Neural progenitor cell (in vitro differentiated cells): ENCODE data around the gene AP1B1. TPM values are rescaled to one million over a fixed set of nuclear protein-coding genes. Genes with fewer than 3 reads are reported as not detected.

ENCODE experiments used
- DNase-seq: peaks from one replicate; pipeline ENCODE4 v3.0.0-alpha.2; 2016; ENCODE audit warnings: low spot score
- H2AFZ ChIP-seq: fragments of 200-600 bp; sonication (generic); replicated peaks from 2 replicates; pipeline ENCODE4 v1.6.1; 2016; ENCODE audit warnings: antibody characterized with exemption
- H3F3A ChIP-seq: fragments of 200-600 bp; sonication (generic); 2 replicates; pipeline ENCODE4 v1.6.1; 2016; ENCODE audit warnings: antibody characterized with exemption, low read depth
- H3K27ac ChIP-seq: fragments of 200-600 bp; sonication (generic); 2 replicates; pipeline ENCODE4 v1.5.1; 2016; ENCODE audit warnings: mild to moderate bottlenecking
- H3K27me3 ChIP-seq: fragments of 200-600 bp; sonication (generic); 2 replicates; pipeline ENCODE4 v1.6.1; 2016; ENCODE audit warnings: mild to moderate bottlenecking, moderate library complexity
- H3K36me3 ChIP-seq: fragments of 200-600 bp; sonication (generic); 2 replicates; pipeline ENCODE4 v1.5.1; 2016
- H3K4me1 ChIP-seq: fragments of 200-600 bp; sonication (generic); 2 replicates; pipeline ENCODE4 v1.6.1; 2016; ENCODE audit warnings: mixed run types
- H3K4me2 ChIP-seq: fragments of 200-600 bp; sonication (generic); 2 replicates; pipeline ENCODE4 v1.6.1; 2016
- H3K4me3 ChIP-seq: fragments of 200-600 bp; sonication (generic); 2 replicates; pipeline ENCODE4 v1.5.1; 2016
- H3K79me2 ChIP-seq: fragments of 200-600 bp; sonication (generic); 2 replicates; pipeline ENCODE4 v1.6.1; 2016; ENCODE audit warnings: low read depth
- H3K9ac ChIP-seq: fragments of 200-600 bp; sonication (generic); 2 replicates; pipeline ENCODE4 v1.6.1; 2016
- H3K9me3 ChIP-seq: fragments of 200-600 bp; sonication (generic); 2 replicates; pipeline ENCODE4 v1.5.1; 2016; ENCODE audit warnings: low read depth
- H4K20me1 ChIP-seq: fragments of 200-600 bp; sonication (generic); 2 replicates; pipeline ENCODE4 v1.6.1; 2016; ENCODE audit warnings: low read depth
- H3K27ac Mint-ChIP-seq: 3 replicates; pipeline ENCODE4 v1.8.0; 2021; ENCODE audit warnings: mixed read lengths
- H3K27me3 Mint-ChIP-seq: 2 replicates; pipeline ENCODE4 v1.8.0; 2022; ENCODE audit warnings: low read depth, mild to moderate bottlenecking, inconsistent platforms, moderate library complexity, mixed read lengths; ENCODE audit not compliant: insufficient read depth
- H3K36me3 Mint-ChIP-seq: 3 replicates; pipeline ENCODE4 v1.8.0; 2021; ENCODE audit warnings: mixed read lengths
- H3K4me1 Mint-ChIP-seq: 3 replicates; pipeline ENCODE4 v1.8.0; 2021; ENCODE audit warnings: mixed read lengths
- H3K4me3 Mint-ChIP-seq: 3 replicates; pipeline ENCODE4 v1.8.0; 2021; ENCODE audit warnings: mild to moderate bottlenecking, moderate library complexity, mixed read lengths
- H3K9me3 Mint-ChIP-seq: 3 replicates; pipeline ENCODE4 v1.8.0; 2020; ENCODE audit warnings: mixed read lengths
- EZH2 ChIP-seq: fragments of 200-600 bp; sonication (generic); IDR thresholded peaks from 2 replicates; pipeline ENCODE4 v1.6.1; 2017; ENCODE audit warnings: antibody characterized with exemption, mild to moderate bottlenecking, moderate library complexity
- EZH2phosphoT487 ChIP-seq: fragments of 200-600 bp; sonication (generic); IDR thresholded peaks from 2 replicates; pipeline ENCODE4 v1.6.1; 2017; ENCODE audit warnings: antibody characterized with exemption
- total RNA-seq: library from RNA; depleted of rRNA; stranded (reverse); fragments of >200 nt; gene quantifications from 2 replicates; pipeline ENCODE4 v1.2.3, GENCODE V29; 2015; ENCODE audit warnings: low replicate concordance
- TF ChIP-seq, protein P1 (sequence below): fragments of 200-600 bp; sonication (generic); IDR thresholded peaks from 2 replicates; pipeline ENCODE4 v1.5.1; 2017; ENCODE audit warnings: antibody characterized with exemption, mild to moderate bottlenecking

The AP1B1 gene
- total RNA-seq, 1 donor from 2014 or later = 34.7 TPM

DNA sequence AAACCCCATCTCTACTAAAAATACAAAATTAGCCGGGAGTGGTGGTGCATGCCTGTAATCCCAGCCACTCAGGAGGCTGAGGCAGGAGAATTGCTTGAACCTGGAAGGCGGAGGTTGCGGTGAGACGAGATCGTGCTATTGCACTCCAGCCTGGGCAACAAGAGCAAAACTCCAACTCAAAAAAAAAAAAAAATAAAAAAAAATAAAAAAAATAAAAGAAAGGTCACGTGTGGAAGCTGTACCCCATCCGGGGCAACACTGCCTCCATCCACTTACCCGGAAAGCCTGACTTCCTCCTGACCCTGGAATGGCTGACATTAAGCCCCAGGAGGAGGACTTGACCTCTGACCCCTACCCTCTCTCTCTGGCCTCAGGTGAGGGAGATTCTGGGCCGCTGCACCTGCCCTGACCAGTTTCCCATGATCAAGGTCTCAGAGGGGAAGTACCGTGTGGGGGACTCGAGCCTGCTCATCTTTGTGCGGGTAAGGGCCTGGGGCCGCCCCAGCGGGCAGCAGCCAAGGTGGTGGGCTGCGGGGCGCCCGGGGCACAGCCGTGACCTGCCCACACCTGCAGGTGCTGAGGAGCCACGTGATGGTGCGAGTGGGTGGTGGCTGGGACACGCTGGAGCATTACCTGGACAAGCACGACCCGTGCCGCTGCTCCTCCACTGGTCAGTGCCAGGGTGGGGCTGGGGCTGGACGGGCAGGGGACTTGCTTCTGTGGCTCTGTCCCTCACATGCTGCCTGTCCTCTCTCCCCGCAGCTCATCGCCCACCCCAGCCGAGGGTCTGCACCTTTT, 78.1 kb downstream of the AP1B1 start:
- peak overlapping the region; percentile 6 for H3K4me2 ChIP-seq
- H3K4me1 Mint-ChIP-seq = peaks cover 49% of the 10 kb centered on the region
- no peaks in the 10 kb centered on the region for H3K36me3 ChIP-seq
- no peak for DNase-seq
- H3K27me3 ChIP-seq = peaks cover 47% of the 10 kb centered on the region
- peaks cover 31% of the 10 kb centered on the region for H4K20me1 ChIP-seq
- H3K27me3 Mint-ChIP-seq = peaks cover 25% of the 10 kb centered on the region
- no peak overlapping the region for H3K4me3 ChIP-seq
- peaks cover 24% of the 10 kb centered on the region for H3K4me1 ChIP-seq
- H3K27ac ChIP-seq = no peak overlapping the region
- H3F3A ChIP-seq = peaks cover 25% of the 10 kb centered on the region
- no peak overlapping the region for H3K9ac ChIP-seq
- H3K9me3 Mint-ChIP-seq = peaks cover 3% of the 10 kb centered on the region
- TF ChIP-seq EZH2phosphoT487 (no peak), EZH2 (no peak)
- TF ChIP-seq, protein P1, sequence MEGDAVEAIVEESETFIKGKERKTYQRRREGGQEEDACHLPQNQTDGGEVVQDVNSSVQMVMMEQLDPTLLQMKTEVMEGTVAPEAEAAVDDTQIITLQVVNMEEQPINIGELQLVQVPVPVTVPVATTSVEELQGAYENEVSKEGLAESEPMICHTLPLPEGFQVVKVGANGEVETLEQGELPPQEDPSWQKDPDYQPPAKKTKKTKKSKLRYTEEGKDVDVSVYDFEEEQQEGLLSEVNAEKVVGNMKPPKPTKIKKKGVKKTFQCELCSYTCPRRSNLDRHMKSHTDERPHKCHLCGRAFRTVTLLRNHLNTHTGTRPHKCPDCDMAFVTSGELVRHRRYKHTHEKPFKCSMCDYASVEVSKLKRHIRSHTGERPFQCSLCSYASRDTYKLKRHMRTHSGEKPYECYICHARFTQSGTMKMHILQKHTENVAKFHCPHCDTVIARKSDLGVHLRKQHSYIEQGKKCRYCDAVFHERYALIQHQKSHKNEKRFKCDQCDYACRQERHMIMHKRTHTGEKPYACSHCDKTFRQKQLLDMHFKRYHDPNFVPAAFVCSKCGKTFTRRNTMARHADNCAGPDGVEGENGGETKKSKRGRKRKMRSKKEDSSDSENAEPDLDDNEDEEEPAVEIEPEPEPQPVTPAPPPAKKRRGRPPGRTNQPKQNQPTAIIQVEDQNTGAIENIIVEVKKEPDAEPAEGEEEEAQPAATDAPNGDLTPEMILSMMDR = no peak
- peak overlapping the region; percentile 43 for H3K4me3 Mint-ChIP-seq
- H3K36me3 Mint-ChIP-seq = no peaks in the 10 kb centered on the region
- H3K79me2 ChIP-seq = no peaks in the 10 kb centered on the region
- H3K9me3 ChIP-seq = no peaks in the 10 kb centered on the region
- H3K27ac Mint-ChIP-seq = no peak overlapping the region
- no peak overlapping the region for H2AFZ ChIP-seq

DNA sequence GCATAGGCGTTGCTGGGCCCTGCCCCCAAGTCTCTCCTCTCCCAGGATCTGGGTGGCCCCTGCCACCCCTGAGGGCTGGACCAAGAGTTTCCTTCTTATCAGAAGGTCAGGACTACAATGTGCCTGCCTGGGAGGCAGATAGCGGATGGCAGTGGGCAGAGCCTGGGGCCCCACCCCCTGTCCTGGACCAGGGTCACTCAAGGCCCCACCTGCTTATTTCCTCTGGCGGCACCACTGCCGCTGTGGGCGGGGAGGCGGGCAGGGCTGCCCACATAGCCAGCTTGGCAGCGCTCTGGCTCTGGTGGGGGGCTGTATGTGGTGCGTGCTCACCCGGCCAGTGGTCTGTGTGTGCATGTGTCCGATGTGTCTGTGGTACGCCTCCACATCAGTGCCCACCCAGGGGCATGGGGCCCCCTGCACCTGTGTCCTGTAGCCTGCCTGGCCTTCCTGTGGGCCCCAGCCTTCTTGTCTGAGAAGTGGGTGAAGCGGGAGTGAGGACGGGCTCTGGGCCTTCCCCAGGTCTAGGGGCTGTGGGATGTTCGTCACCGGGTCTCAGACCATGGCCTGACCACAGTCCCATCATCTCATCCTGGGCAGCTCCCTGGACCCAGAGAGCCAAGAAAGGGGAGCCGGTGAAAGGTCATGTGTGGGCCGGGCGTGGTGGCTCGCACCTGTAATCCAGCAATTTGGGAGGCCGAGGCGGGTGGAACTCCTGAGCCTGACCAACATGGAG, 78.9 kb downstream of the AP1B1 start:
- Histone ChIP-seq H3K36me3 (no peaks in the 10 kb centered on the region), H3K9ac (no peak overlapping the region), H3K9me3 (no peaks in the 10 kb centered on the region), H3K4me2 (no peak overlapping the region), H3K79me2 (no peaks in the 10 kb centered on the region), H3F3A (peaks cover 25% of the 10 kb centered on the region), H3K4me3 (no peak overlapping the region), H2AFZ (no peak overlapping the region), H3K27ac (no peak overlapping the region), H3K27me3 (peaks cover 39% of the 10 kb centered on the region), H3K4me1 (peaks cover 19% of the 10 kb centered on the region), H4K20me1 (peaks cover 27% of the 10 kb centered on the region)
- no peaks in the 10 kb centered on the region for H3K36me3 Mint-ChIP-seq
- H3K27ac Mint-ChIP-seq = no peak overlapping the region
- no peak for DNase-seq
- no peak for TF ChIP-seq EZH2
- TF ChIP-seq, protein P1 = no peak
- TF ChIP-seq EZH2phosphoT487 = no peak
- peaks cover 25% of the 10 kb centered on the region for H3K27me3 Mint-ChIP-seq
- peaks cover 3% of the 10 kb centered on the region for H3K9me3 Mint-ChIP-seq
- peaks cover 51% of the 10 kb centered on the region for H3K4me1 Mint-ChIP-seq
- peak overlapping the region; percentile 43 for H3K4me3 Mint-ChIP-seq

DNA sequence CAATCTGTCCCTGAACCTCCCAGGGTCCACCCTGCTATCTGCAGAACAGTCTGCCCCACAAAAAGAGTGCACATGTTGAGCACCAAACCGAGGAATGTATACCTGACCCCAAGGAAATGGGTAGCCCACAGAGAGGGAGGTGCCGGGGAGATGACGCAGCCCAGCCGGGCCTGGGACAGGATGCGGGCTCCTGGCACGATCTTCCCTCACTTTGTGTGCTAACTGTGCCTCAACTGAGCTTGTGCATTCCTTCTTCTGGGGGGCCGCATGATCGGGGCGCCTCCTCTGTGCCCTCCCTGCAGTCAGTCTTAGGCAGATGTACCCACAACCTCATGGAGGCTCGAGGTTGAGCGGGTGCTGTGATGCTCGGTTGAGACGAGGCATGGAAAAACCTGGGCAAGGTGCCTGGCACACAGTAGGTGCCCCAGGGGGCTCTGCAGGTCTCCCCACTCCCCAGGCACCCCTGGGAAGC, 79.5 kb downstream of the AP1B1 start:
- Mint-ChIP-seq H3K27me3 (peaks cover 19% of the 10 kb centered on the region), H3K4me3 (peak overlapping the region; percentile 52), H3K27ac (no peak overlapping the region), H3K4me1 (peaks cover 48% of the 10 kb centered on the region), H3K36me3 (no peaks in the 10 kb centered on the region), H3K9me3 (no peaks in the 10 kb centered on the region)
- Histone ChIP-seq H2AFZ (no peak overlapping the region), H4K20me1 (peaks cover 20% of the 10 kb centered on the region), H3K27me3 (peaks cover 32% of the 10 kb centered on the region), H3F3A (peaks cover 18% of the 10 kb centered on the region), H3K36me3 (no peaks in the 10 kb centered on the region), H3K79me2 (no peaks in the 10 kb centered on the region), H3K4me2 (no peak overlapping the region), H3K4me3 (no peak overlapping the region), H3K9me3 (no peaks in the 10 kb centered on the region), H3K4me1 (peaks cover 13% of the 10 kb centered on the region), H3K9ac (no peak overlapping the region), H3K27ac (no peak overlapping the region)
- TF ChIP-seq EZH2phosphoT487 (no peak), EZH2 (no peak)
- TF ChIP-seq, protein P1 = no peak
- DNase-seq = no peak
